Measurements from ENCODE around the gene NOS2. TPM values are rescaled to one million over a fixed set of nuclear protein-coding genes. Genes with fewer than 3 reads are reported as not detected.

Gene NOS2
- total RNA-seq, 1 experiment from 2014 or later: 1.4 TPM

GRCh38 chr17:27747462-27748359 lies 52.6 kb downstream of the NOS2 start:
- no peaks in the 10 kb centered on the region for H3K27me3 Mint-ChIP-seq (ENCODE audit: low read depth)
- H3K4me1 Mint-ChIP-seq: peaks cover 4% of the 10 kb centered on the region; the same call in 1 of the 2 replicates
- ChIA-PET POLR2A (interaction anchor here (1.1 kb wide), 1 partner anchor 9 kb away, joined by 3 read pairs; no protein-coding TSS in a partner anchor), CTCF (interaction anchor here (0.6 to 3.1 kb wide), 32 partner anchors 9 to 504 kb away, joined by 3 to 25 read pairs (median 4); partner anchors contain the start of gene LYRM9)
- no peak overlapping the region for H3K27ac Mint-ChIP-seq
- peak; percentile 92 for ATAC-seq
- peak; percentile 78 for DNase-seq (ENCODE audit: low spot score)
- peaks cover 3% of the 10 kb centered on the region; the same call in 1 of the 2 replicates for H3K36me3 Mint-ChIP-seq
- H3K9me3 Mint-ChIP-seq: peaks cover 6% of the 10 kb centered on the region
- H3K4me3 Mint-ChIP-seq: no peak overlapping the region
- TF ChIP-seq MLX (CRISPR knock-in tag; IDR thresholded peaks at IDR 0.05) (no peak), ZNF396 (CRISPR knock-in tag; IDR thresholded peaks at IDR 0.05; ENCODE audit: borderline replicate concordance) (no peak), CREB1 (CRISPR knock-in tag; IDR thresholded peaks at IDR 0.05) (no peak), TEAD4 (CRISPR knock-in tag; IDR thresholded peaks at IDR 0.05) (peak; percentile 94), NR2C2 (CRISPR knock-in tag; IDR thresholded peaks at IDR 0.05) (peak; percentile 71), JUN (CRISPR knock-in tag; IDR thresholded peaks at IDR 0.05) (no peak), ZNF121 (CRISPR knock-in tag; IDR thresholded peaks at IDR 0.05) (no peak), HMGA2 (CRISPR knock-in tag; IDR thresholded peaks at IDR 0.05) (no peak), ZNF317 (CRISPR knock-in tag; IDR thresholded peaks at IDR 0.05; ENCODE audit: borderline replicate concordance, low read depth) (no peak), CTCF (IDR thresholded peaks at IDR 0.05) (peak; percentile 74), TEAD1 (CRISPR knock-in tag; IDR thresholded peaks at IDR 0.05) (peak; percentile 96; the same call in 1 of the 2 replicates)

GRCh38 chr17:27746881-27747280 lies 53.4 kb downstream of the NOS2 start:
- peaks cover 3% of the 10 kb centered on the region; the same call in 1 of the 2 replicates for H3K36me3 Mint-ChIP-seq
- no peak overlapping the region for H3K27ac Mint-ChIP-seq
- ChIA-PET POLR2A (no interaction called here), CTCF (interaction anchor here (1.6 kb wide), 1 partner anchor 10 kb away, joined by 5 read pairs; no protein-coding TSS in a partner anchor)
- H3K9me3 Mint-ChIP-seq: peaks cover 6% of the 10 kb centered on the region
- H3K27me3 Mint-ChIP-seq (ENCODE audit: low read depth): no peaks in the 10 kb centered on the region
- no peak overlapping the region for H3K4me3 Mint-ChIP-seq
- DNase-seq (ENCODE audit: low spot score) (no peak), ATAC-seq (no peak)
- H3K4me1 Mint-ChIP-seq: peaks cover 4% of the 10 kb centered on the region; the same call in 1 of the 2 replicates
- no peak for TF ChIP-seq USF2 (CRISPR knock-in tag; IDR thresholded peaks at IDR 0.05)
- no peak for TF ChIP-seq ERG (CRISPR knock-in tag; IDR thresholded peaks at IDR 0.05)
- no peak for TF ChIP-seq HMGA2 (CRISPR knock-in tag; IDR thresholded peaks at IDR 0.05)
- TF ChIP-seq CREB1 (CRISPR knock-in tag; IDR thresholded peaks at IDR 0.05): no peak
- no peak for TF ChIP-seq ZNF425 (CRISPR knock-in tag; conservative IDR thresholded peaks at IDR 0.05)
- no peak for TF ChIP-seq AFF4 (CRISPR knock-in tag; IDR thresholded peaks at IDR 0.05; ENCODE audit: borderline replicate concordance)
- no peak for TF ChIP-seq SOX15 (CRISPR knock-in tag; IDR thresholded peaks at IDR 0.05)
- no peak for TF ChIP-seq ATF2 (CRISPR knock-in tag; IDR thresholded peaks at IDR 0.05; ENCODE audit: borderline replicate concordance, low read depth)
- TF ChIP-seq ZBTB21 (CRISPR knock-in tag; IDR thresholded peaks at IDR 0.05; ENCODE audit: borderline replicate concordance): no peak
- no peak for TF ChIP-seq EMX1 (CRISPR knock-in tag; IDR thresholded peaks at IDR 0.05)

All from WTC11 (cell line).